ENCODE measurements around the gene TRIM41. TPM values are rescaled to one million over a fixed set of nuclear protein-coding genes. Genes with fewer than 3 reads are reported as not detected.

Gene TRIM41
- total and polyA plus RNA-seq, 2 of the 13 experiments (the other 11 are each of a cell fraction or from before 2014, with no cell fraction given), result 10.2 to 16.7 TPM

- H3K27ac ChIP-seq (ENCODE audit: extremely low read length, insufficient read depth, low read length), result no peak overlapping the region
- CTCF ChIA-PET (ENCODE audit: low intra/inter-chr PET ratio, low total read pairs), result no interaction called here
- no peaks in the 10 kb centered on the region for H3K79me2 ChIP-seq (ENCODE audit: insufficient read depth, low read length)
- TF ChIP-seq CEBPB (IDR thresholded peaks at IDR 0.05; ENCODE audit: borderline replicate concordance, low read depth, low read length) (peak; percentile 95), HMG20A (CRISPR knock-in tag; IDR thresholded peaks at IDR 0.05; ENCODE audit: borderline replicate concordance) (no peak), CEBPG (CRISPR knock-in tag; IDR thresholded peaks at IDR 0.05) (peak; percentile 76)
- no peak overlapping the region for H2AFZ ChIP-seq (ENCODE audit: low read length)
- H3K4me3 ChIP-seq (replicated peaks in 1 of 3; ENCODE audit: insufficient read depth in 1 of 3, low read depth in 2 of 3, low read length in 3 of 3), result peak overlapping the region; percentile 4 to 82 (median 67); a peak in 3 of 6 replicates
- BruUV-seq (replicated peaks), result no TSS peak
- H4K20me1 ChIP-seq (ENCODE audit: insufficient read depth, low read length), result no peaks in the 10 kb centered on the region
- H3K27me3 ChIP-seq (ENCODE audit: control insufficient read depth in 1 of 2, insufficient read depth in 2 of 2, low read length in 2 of 2), result peaks cover 7 to 76% of the 10 kb centered on the region in 2 experiments
- peak overlapping the region; percentile 97 for H3K4me2 ChIP-seq (ENCODE audit: low read depth, low read length)
- no peaks in the 10 kb centered on the region for H3K36me3 ChIP-seq (replicated peaks in 1 of 2; ENCODE audit: control insufficient read depth in 1 of 2, insufficient read depth in 2 of 2, low read length in 2 of 2)
- FAIRE-seq (no peak), ATAC-seq (no peak), DNase-seq (ENCODE audit: low spot score) (no peak)
- in situ Hi-C loops (cut with HindIII; ENCODE audit: extremely low pct_ligation_motif_present, low pct_unique_long_range_greater_than_20kb) (no loop called here), intact Hi-C loops (cut with micrococcal nuclease; ENCODE audit: unreplicated experiment) (no loop called here)
- POLR2A ChIA-PET, result interaction anchor here (0.7 to 7.4 kb wide), 2 partner anchors 11 to 1579 kb away, joined by 3 to 104 read pairs; no protein-coding TSS in a partner anchor
- 9% methylated on average over 11 of the region's 11 CpGs for WGBS (ENCODE audit: low lambda C conversion rate)
- H3K4me1 ChIP-seq (ENCODE audit: insufficient read depth, low read length), result peaks cover 38% of the 10 kb centered on the region
- no peak overlapping the region for H3K9ac ChIP-seq (ENCODE audit: insufficient read depth, low read depth, low read length)
- no peaks in the 10 kb centered on the region for H3K9me3 ChIP-seq (ENCODE audit: low read length)
These were observed 19.9 kb upstream of the TRIM41 start for GRCh38 chr5:181203093-181203711.

DNA sequence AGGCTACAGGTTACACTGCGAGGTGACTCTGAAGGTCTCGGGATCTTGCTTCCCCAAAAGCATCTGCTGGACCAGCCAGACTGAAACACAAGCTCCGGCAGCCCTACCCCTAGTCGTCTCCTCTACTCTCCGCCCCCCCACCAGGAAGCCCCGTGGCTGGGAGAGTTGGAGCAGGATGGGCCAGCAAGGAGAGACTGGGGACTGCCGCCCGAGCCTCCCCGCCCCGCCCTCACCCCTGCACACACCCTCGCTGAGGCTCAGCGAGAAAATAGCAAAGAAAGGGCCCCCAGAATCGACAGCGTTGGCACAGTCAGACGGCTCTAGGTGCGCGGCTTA, 19.3 kb upstream of the TRIM41 start:
- Histone ChIP-seq H3K27me3 (ENCODE audit: control insufficient read depth in 1 of 2, insufficient read depth in 2 of 2, low read length in 2 of 2) (peaks cover 7 to 70% of the 10 kb centered on the region in 2 experiments), H3K36me3 (replicated peaks in 1 of 2; ENCODE audit: control insufficient read depth in 1 of 2, insufficient read depth in 2 of 2, low read length in 2 of 2) (no peaks in the 10 kb centered on the region), H3K9me3 (ENCODE audit: low read length) (no peaks in the 10 kb centered on the region), H3K9ac (ENCODE audit: insufficient read depth, low read depth, low read length) (no peak overlapping the region), H3K4me1 (ENCODE audit: insufficient read depth, low read length) (peaks cover 38% of the 10 kb centered on the region), H3K79me2 (ENCODE audit: insufficient read depth, low read length) (no peaks in the 10 kb centered on the region), H3K27ac (ENCODE audit: extremely low read length, insufficient read depth, low read length) (no peak overlapping the region), H3K4me3 (replicated peaks in 1 of 3; ENCODE audit: insufficient read depth in 1 of 3, low read depth in 2 of 3, low read length in 3 of 3) (peak overlapping the region; percentile 56 to 82 (median 67); a peak in 5 of 6 replicates), H4K20me1 (ENCODE audit: insufficient read depth, low read length) (no peaks in the 10 kb centered on the region), H3K4me2 (ENCODE audit: low read depth, low read length) (peak overlapping the region; percentile 97), H2AFZ (ENCODE audit: low read length) (no peak overlapping the region)
- intact Hi-C loops (cut with micrococcal nuclease; ENCODE audit: unreplicated experiment), result no loop called here
- 5% methylated on average over 13 of the region's 17 CpGs for WGBS (ENCODE audit: low lambda C conversion rate)
- TF ChIP-seq ZSCAN25 (CRISPR knock-in tag; IDR thresholded peaks at IDR 0.05) (peak; percentile 82), ZNF792 (CRISPR knock-in tag; IDR thresholded peaks at IDR 0.05) (no peak)
- TF ChIP-seq, protein P1, sequence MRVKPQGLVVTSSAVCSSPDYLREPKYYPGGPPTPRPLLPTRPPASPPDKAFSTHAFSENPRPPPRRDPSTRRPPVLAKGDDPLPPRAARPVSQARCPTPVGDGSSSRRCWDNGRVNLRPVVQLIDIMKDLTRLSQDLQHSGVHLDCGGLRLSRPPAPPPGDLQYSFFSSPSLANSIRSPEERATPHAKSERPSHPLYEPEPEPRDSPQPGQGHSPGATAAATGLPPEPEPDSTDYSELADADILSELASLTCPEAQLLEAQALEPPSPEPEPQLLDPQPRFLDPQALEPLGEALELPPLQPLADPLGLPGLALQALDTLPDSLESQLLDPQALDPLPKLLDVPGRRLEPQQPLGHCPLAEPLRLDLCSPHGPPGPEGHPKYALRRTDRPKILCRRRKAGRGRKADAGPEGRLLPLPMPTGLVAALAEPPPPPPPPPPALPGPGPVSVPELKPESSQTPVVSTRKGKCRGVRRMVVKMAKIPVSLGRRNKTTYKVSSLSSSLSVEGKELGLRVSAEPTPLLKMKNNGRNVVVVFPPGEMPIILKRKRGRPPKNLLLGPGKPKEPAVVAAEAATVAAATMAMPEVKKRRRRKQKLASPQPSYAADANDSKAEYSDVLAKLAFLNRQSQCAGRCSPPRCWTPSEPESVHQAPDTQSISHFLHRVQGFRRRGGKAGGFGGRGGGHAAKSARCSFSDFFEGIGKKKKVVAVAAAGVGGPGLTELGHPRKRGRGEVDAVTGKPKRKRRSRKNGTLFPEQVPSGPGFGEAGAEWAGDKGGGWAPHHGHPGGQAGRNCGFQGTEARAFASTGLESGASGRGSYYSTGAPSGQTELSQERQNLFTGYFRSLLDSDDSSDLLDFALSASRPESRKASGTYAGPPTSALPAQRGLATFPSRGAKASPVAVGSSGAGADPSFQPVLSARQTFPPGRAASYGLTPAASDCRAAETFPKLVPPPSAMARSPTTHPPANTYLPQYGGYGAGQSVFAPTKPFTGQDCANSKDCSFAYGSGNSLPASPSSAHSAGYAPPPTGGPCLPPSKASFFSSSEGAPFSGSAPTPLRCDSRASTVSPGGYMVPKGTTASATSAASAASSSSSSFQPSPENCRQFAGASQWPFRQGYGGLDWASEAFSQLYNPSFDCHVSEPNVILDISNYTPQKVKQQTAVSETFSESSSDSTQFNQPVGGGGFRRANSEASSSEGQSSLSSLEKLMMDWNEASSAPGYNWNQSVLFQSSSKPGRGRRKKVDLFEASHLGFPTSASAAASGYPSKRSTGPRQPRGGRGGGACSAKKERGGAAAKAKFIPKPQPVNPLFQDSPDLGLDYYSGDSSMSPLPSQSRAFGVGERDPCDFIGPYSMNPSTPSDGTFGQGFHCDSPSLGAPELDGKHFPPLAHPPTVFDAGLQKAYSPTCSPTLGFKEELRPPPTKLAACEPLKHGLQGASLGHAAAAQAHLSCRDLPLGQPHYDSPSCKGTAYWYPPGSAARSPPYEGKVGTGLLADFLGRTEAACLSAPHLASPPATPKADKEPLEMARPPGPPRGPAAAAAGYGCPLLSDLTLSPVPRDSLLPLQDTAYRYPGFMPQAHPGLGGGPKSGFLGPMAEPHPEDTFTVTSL (CRISPR knock-in tag; IDR thresholded peaks at IDR 0.05; ENCODE audit: borderline replicate concordance), result no peak
- no TSS peak for BruUV-seq (replicated peaks)
- no peak for FAIRE-seq
- in situ Hi-C loops (cut with HindIII; ENCODE audit: extremely low pct_ligation_motif_present, low pct_unique_long_range_greater_than_20kb), result no loop called here
- CTCF ChIA-PET (ENCODE audit: low intra/inter-chr PET ratio, low total read pairs), result no interaction called here
- no peak for DNase-seq (ENCODE audit: low spot score)
- ATAC-seq, result no peak
- POLR2A ChIA-PET, result interaction anchor here (0.7 to 7.4 kb wide), 3 partner anchors 12 to 1580 kb away, joined by 3 to 104 read pairs (median 3); no protein-coding TSS in a partner anchor
